Right ventricle myocardium inferior (tissue), 1 donor: Measurements from ENCODE around the gene THG1L. TPM values are rescaled to one million over a fixed set of nuclear protein-coding genes. Genes with fewer than 3 reads are reported as not detected.

Source experiments
- total RNA-seq: library from RNA; stranded (reverse); fragmentation: NEBNext Ultra II Directional; extraction: Animal tissue kit (Norgen Biotek cat#: 25700); gene quantifications from one replicate; pipeline ENCODE4 v1.2.1, GENCODE V29; 2021
- donor health status: DM: no; HTN: yes; CAD: no; lungs with severe emphysema.

The THG1L gene
- total RNA-seq, 1 donor from 2014 or later, result 3.9 TPM

Other genes with a start within 250 kb of the THG1L start
- 11.3 TPM for gene ADAM19, start 155.6 kb upstream of the THG1L start, total RNA-seq
- gene SOX30, start 79.0 kb upstream of the THG1L start, total RNA-seq, result 0.19 TPM
- not detected for gene C5orf52, start 59.9 kb upstream of the THG1L start, total RNA-seq
- 1.5 TPM for gene LSM11, start 12.3 kb downstream of the THG1L start, total RNA-seq
- gene CLINT1, start 127.7 kb downstream of the THG1L start, total RNA-seq, result 56.5 TPM